Stimulated activated CD4-positive, alpha-beta T cell treated with anti-CD3 and anti-CD28 coated beads, Interleukin-12 subunit alpha, Interleukin-12 subunit beta, amount 100 ng/mL, for 4 hours (primary cell): ENCODE measurements around the gene MRPS22.
"Not testable (repeated sequence)": the region's sequence is repeated elsewhere in the genome, so short reads cannot be mapped to it uniquely, and the experiment has no call there.

Source experiments
- DNase-seq: peaks from one replicate; pipeline ENCODE4 v3.0.0-alpha.2; 2020

Gene MRPS22

DNA sequence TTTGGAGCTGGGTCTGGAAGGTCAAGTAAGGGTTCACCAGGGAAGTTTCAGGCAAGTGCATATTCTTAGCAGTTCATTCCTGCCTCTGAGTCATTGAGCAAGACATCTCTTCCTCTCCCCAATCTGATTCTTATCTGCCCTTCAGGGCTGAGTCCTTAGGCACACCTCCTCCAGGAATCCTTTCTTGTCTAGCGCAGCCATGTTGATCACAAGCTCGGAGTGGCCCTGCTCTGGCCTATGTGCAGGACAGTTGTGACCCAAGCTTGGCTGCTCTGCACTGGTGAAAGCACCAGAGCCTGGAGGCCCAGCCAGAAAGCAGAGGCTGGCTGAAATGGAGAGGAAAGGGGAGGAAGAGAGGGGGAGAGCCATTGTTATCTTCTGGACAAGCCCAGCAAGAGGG is 30.9 kb upstream of the MRPS22 start:
- DNase-seq = no peak

DNA sequence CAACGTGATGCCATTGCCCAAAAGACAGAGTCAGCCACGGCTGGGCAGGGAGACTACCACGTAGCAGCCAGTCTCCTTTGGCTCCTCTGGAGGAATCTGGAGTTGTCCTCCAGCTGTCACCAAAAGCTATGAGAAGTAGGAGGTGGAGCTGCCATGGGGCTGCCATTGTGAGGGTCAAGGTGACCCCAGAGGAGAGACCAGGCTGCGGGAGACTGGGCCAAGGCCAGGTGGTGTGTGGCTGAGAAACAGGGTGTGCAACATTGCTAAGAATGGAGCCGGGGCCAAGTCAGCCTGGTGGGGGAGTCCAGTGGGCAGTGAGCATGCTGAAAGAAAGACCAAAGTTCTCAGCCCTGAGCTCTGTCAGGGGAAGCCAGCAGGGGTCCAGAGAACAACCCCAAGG is 29.9 kb upstream of the MRPS22 start:
- no peak for DNase-seq

DNA sequence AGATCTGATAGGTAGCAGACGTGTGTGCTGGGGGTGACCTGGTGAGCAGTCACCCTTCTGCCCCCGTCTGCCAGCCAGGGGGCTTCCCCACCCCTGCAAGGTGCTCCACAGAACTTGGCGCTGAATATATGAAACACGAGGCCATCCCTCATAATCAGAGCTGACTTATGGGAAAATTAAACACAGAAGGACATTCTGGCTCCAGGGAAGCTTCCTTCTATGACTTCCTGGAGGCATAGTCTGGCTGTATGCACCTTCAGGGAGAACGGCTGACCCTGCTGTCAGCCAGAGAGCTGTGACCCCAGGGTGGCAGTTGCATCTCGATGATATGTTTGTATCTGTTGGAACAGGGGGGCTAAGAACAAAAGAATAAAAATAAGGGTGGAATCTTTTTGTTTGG is 26.6 kb upstream of the MRPS22 start:
- DNase-seq = no peak

DNA sequence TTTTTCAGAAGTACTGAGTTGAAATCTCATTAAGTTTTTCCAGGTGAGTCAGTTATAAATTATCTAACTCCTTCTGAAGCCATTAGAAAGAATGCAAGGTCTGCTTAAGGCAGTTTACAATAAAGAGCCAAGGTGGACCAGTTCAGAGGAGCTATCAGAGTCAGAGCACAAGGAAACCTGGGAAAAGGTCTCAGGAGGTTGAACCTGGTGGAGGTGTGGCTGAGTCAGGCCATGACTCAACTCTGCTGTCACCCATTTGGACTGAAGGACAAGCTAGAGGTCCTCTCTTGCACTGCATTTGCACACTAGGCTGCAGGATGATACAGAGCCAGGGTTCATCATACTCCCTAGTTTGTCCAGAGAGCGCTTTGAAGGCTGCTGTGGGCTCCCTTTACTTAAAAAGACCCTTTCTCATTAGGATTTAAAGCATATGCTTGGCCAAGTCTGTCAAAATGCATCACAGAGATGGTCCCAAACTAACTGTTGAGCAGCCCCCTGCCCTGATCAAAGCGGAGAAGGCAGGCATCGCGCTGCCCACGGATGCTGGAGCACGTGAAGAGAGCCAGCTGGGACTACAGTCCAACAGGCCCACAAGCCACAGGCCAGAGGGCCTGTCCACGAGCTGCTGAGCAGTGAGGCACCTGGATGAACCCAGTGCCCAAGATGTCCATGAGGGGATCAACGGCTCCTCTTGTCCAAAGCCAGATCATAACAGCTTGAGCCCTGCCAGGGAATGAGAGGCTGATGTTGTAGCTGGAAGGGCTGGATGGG is 26.0 kb upstream of the MRPS22 start:
- no peak for DNase-seq

DNA sequence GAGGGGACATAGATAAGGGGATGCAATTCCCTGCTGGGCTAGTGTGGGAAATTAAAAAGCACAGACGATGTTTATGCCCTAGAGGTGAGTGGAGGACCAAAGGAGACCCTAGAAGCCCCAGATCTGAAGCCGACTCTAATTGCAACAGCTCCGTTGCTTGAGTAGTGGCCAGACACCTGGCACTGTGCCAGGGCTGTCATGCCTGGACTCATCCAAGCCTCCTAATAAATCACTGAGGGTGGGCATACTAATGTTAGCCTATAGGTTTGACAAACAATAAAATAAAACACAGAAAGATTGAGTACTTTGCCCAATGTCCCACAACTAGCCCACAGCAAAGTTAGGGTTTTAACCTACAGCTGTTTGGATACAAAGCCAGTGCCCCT is 25.4 kb upstream of the MRPS22 start:
- DNase-seq = no peak

DNA sequence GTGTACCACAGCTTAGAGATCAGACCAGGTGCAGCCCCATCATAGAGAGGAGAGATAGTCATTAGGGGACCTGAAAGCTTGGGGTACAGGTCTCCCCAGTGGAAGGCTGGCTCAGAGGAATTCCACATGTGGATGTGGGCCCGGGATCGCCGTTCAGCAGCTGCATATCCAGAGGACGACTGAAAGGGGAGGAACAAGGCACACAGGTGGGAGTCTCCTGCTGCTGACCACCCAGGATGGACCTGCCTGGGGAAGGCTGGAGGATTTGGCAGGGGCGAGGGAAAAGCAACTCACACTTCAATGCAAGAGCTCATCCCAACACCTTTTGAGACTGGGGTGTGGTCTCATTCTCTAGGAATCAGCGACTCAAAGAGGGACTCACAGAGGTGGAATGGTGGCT is 25.0 kb upstream of the MRPS22 start:
- no peak for DNase-seq

DNA sequence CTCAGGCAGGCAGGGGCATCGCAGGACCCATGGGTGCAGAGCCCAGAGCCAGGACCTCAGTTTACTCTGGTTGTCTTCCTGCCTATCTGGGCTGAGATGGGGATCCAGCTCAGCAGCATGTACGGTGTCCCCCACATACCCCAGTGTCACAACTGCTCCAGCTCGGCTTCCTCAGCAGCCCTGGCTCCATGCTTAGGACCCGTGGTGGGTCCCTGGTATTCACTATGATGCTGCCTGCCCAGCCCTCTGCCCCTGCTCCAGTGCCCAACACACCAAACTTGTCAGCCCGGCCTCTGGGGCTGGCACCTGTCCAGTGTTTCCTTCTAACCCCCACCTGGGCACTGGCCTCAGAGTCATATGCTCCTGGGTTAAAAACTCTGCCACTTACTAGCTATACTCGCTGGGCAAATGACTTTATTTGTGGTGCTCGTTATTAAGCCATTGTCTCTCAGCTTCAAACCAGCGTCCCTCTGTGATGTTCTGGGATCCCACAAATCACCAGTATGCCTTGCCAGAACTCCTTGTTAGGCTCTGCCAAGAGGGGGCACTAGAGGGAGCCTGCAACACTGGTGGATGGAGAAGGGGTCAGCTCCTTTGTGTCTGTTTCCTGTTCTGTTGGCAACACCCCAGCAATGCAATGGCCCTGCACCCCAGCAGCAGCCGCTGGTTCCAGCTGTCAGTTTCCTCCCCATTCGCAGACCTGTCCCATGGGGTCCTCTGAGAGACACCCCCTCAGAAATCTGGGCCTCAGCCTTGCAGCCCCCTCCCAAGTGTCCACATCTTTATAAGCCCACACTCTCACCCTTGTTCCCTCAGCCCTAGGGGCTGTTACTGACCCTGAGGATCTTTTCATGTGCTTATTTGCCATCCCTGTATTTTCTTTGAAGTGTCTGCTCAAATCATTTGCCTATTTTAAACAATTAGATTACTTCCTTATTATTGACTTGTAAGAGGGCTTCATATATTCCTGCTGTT is 24.1 kb upstream of the MRPS22 start:
- no peak for DNase-seq

DNA sequence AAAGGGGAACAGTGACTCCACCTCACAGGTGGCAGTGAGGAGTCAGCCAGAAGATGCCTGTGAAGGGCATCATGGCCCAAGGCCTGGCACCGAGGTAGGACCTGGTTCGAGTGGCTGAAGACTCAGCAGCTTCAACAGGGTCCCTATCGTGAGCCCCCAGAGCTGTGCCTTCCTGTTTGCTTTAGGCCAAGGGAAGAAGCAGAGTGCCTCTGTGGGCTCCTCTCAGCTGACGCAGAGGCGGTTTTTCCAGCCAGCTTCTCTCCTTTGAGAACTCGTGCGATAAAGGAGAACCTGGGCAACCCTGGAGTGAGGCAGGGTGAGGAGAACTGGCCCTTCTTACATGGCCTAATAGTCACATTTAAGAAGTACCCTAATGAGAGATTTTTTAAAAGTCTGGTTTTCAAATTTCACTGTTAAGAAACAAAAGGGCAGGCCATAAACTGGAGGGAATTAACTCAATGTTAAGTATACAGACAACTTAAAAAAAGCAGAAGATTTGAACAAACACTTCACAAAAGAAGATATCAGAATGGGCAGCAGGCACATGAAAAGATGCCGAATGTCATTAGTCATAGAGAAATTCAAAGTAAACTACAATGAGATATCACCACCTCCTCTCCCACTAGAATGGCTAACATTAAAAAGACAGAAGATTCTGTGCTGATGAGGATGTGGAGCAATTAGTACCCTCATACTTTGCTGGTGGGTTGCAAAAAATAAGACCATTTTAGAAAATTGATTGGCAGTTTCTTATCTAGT is 23.1 kb upstream of the MRPS22 start:
- DNase-seq = no peak

DNA sequence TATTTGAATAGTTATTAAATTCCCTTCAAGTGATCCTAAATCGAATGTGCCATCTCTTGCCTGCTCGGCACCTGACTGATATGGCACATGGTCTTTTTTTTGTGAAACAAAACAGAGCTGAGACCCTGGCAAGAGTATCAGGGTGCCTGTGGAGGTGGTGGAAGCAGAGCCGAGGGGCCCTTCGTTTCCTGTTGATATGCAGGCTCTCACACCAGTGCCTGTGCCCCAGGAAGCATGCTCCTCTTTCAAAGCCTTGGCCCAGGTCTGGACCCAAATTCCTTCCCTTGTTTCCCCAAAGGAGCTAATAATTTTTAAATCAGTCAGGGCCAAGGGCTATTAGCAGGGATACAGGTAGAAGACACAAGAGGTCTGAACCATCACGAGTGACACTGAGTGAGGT is 21.5 kb upstream of the MRPS22 start:
- no peak for DNase-seq

DNA sequence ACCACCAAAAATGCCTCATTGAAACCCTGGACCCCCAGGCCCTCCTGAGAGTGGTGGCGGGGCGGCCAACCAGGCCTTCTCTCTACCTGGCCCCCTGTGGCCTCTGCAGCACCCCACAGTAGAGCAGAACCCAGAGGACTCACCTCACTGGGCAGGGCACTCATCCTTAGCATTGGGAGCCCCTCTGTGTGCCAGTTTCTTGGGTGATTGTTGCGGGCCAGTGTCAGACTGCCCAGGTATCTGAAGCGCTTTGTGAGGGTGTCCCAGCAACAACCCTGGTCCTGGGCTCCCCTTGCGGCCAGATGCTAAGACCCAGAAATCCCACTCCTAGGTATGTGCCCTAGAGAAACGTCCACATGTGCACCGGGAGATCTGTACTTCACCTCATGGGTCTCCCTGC is 20.7 kb upstream of the MRPS22 start:
- no peak for DNase-seq

DNA sequence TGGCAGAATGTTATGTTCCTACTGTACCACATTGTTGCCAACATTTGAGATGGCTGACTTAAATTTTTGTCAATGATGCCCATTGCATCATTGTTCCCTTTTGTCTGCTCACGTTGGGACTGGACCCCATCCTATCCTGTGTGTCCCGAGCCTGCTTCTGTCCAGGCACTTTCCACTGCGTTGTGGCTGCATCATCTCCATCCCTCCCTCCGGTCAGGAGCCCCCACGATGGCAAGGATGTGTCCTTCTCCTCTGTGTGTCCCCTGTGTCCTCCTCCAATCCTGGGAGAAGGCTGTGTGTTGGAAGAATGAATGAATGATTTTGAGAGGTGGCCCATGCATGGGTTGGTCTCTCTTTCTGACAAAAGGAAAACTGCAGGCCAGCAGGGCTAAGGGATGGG is 19.4 kb upstream of the MRPS22 start:
- no peak for DNase-seq

DNA sequence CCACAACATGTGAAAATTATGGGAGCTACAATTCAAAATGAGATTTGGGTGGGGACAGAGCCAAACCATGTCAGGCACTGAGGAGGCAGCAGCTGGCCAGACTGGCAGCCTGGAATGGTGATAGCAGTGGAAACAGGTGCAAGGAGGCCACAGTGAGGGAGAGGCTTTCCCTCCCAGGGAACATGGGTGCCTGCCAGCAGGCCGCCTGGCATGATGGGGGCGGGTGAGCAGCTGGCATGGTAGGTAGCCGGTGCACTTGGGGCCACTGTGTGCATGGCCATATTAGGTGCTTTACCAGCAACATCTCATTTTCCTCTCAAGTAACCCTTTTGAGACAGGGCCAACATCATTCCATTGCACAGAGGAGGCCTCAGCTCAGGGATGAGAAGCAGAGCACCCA is 18.3 kb upstream of the MRPS22 start:
- no peak for DNase-seq

DNA sequence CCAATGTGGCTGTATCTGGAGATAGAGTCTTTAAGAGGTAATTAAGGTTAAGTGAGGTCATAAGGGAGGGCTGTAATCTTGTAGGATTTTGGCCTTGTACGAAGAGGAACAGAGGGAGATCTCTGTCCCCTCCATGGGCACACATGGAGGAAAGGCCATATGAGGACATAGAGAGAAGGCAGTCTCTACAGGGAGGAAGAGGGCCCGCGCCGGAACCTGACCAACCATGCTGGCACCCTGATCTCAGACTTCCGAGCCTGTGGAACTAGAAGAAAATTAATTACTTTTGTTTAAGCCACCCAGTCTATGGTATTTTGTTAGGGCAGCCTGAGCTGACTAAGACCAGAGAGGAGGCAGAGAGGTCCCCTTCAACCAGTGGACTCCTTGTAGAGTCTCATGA is 17.7 kb upstream of the MRPS22 start:
- DNase-seq = no peak

DNA sequence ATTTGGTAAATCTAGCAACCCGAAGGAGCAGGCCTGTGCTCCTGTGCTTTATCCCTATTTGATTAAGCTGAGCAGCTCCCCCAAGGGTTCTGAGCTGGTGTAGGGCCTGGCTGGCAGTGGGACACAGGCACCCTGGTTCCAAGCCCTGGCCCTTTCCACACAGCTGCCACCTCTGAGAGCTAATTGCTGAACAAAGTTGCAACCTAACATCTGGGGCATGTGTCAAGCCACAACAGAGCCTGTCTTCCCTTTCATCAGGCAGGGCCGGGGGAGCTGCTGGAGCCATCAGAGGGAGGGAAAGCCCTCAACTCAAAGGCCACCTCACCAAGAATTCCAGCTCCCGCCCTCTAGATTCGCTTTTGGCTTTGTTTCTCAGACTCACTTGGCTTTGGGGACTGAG is 17.1 kb upstream of the MRPS22 start:
- DNase-seq = no peak

DNA sequence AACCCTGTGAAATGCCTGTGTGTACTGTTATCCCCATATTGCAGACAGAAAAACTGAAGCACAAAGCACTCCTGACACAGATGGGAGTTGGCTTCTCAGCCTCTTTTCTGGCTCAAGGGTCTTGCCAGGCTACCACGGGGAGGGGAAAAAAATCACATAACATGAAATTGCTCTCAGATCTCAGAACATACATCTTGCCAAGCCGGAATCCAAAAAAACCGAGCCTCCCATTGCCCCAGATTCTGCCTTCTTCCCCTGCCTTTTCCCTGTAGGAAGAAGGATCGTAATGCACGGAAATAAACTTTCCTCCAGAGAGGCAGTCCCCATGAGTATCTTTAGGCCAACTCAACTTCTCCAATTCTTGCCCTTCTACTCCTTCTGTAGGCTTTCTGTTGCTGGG is 16.6 kb upstream of the MRPS22 start:
- DNase-seq = no peak

DNA sequence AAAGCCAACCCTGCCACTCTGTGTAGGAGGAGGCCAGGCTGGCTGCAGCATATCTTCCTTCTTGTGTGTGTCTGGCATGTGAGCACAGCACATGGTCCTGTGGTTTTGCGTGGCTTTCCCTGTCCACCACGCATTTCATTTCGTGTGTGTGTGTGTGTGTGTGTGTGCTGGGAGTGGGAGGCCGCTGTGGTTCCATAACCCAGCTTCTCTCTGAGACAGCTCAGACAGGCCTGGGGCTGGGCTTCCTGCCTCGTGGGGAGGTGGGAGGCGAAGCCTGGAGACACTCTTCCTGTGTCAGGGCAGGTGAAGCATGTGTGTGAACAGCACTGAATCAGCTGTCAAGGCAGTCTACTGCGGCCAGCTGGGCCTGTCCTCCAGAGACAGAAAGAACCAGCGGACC is 16.0 kb upstream of the MRPS22 start:
- DNase-seq = peak; percentile 10

DNA sequence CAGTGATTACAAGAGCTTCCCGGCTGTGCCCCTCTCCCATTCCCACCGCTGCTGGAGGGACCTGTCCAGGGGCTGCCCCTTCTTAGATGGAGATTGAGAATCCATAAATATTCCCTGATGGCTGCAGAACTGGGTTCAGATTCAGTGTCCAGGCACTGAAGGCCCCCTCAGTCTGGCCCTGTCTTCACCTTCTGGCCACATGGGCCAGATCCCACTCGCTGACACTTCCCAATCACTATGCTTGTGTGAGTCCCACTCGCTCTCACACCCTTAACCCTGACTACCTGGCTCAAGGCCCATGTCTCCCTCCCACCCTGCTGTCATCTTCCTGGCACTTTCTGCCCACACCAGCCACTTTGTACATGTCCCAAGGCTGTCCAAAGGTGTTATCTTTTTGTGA is 15.5 kb upstream of the MRPS22 start:
- no peak for DNase-seq

DNA sequence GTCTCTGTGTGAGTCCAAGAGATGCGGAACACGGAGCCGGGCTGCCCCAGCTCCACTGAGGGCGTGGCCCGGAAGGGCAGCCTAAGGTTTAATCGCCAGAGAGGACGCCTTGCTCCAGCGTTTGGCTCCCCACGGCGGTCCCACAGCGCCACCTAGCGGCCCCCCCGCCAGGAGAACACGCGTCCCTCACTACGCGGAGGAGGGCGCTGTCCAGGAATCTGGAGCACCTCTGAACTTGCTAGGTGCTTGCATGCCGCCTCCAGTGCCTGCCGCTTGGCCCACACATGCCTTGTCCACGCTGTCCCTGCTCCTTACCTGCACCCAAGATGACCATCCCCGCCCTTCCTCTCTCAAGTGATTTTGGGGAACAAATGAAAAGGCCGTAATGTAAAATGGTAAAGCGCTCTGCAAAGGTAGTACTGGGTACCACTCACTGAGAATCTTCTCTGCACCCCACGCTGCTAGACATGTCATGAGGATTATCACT is 14.4 kb upstream of the MRPS22 start:
- peak; percentile 89 for DNase-seq

DNA sequence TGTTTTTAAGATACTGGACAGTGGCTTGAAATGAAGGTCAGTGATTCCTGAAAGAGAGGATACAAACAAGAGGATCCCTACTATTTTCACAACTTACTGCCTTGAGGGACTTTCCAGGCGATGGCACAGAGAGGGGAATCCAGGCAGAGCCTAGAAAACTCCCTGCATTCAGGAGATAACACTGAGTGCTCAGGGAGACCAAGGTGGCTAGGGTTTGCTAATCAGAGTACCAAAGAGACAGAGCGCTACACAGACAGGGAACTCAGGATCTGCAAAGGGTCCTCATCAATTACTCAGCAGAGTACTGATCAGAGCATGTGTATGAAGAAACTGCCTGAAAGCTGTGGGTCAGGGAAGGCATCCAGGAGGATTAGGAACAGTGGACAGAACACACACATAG is 11.7 kb upstream of the MRPS22 start:
- DNase-seq = no peak

DNA sequence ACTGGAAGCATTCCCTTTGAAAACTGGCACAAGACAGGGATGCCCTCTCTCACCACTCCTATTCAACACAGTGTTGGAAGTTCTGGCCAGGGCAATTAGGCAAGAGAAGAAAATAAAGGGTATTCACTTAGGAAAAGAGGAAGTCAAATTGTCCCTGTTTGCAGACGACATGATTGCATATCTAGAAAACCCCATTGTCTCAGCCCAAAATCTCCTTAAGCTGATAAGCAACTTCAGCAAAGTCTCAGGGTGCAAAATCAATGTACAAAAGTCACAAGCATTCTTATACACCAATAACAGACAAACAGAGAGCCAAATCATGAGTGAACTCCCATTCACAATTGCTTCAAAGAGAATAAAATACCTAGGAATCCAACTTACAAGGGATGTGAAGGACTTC is 9.1 kb upstream of the MRPS22 start:
- DNase-seq = not testable (repeated sequence)

DNA sequence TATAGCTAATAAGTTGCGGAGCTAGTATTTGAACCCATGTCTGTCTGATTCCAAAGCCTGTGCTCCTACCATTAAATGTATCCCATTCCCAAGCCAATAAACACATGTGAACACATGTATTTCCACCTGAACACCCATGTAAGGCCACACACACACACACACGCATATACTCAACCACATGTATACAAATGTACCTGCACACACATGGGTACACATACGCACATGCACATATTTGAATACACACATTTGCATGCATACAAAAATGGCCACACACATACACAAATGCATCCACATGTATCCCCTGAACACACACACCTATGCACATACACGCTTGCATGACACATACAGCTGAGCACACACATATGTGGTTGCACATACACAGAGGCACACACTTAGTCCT is 5.4 kb upstream of the MRPS22 start:
- DNase-seq = no peak

DNA sequence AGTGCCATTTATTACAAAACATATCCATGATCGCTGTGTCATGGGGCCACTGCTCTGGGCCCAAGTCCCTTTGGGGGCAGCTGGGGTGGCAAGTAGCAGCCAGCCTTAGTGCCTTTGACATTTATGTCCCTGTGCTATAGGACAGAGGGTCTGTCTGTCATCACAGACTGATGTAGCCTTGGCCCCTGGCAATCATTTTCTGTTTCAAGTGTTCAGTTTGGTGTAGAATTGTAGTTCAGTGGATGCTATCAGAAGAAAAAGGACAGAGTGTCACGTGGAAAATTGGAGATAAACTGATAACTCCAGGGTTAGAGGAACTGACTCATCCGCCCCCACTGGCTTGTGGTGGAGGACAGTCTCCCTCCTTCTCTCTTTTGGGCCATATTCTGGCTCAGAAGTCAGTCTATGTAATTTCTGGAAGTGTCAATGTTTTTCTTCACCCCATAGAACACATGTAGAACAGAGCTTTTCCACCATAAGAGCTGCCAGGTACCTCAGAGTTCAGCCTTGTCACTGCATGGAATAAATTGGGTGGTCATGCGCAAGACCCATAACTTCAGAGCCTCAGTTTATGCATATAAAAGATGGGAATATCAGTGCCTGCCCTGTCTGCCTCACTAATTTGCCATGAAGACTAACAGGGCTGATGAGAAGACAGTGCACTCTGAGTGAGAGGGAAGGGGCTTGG is 4.5 kb upstream of the MRPS22 start:
- no peak for DNase-seq

DNA sequence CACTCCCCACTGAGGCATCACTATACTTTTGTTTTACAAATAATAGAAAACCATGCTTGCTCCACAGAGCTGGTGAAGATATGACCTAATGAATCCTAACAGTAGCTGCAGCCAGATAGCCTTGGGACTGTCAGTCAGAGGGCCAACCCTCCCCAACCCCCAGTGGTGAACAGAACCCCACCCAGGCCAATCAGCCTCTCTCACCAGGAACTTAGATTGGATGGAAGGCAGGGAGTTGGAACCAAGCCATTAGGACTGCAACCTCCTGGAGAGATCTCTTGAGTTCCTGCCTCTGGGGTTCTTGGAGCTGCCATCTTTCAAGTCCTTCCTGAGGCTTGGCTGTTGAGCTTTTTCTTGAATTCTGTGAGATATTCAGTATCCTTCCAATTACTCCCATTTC is 3.0 kb upstream of the MRPS22 start:
- DNase-seq = no peak
